Kidney (tissue), 14 donors: ENCODE data around the gene FGD2. TPM values are rescaled to one million over a fixed set of nuclear protein-coding genes. Genes with fewer than 3 reads are reported as not detected.

Experiments used
- DNase-seq, 5 donors: peaks; one replicate each; pipeline ENCODE4 v3.0.0-alpha.2; 2013 to 2020
- FAIRE-seq: peaks from 2 replicates; lab custom pipeline; 2012; peaks lifted over from hg19 to GRCh38; lab: Jason Lieb, UNC
- H3K27ac ChIP-seq, 2 donors: one replicate each; pipeline ENCODE4 v1.7.0; 2013; ENCODE audit warnings: low read depth in 2 of 2, low read length in 2 of 2, inconsistent platforms in 1 of 2
- H3K27me3 ChIP-seq: one replicate; pipeline ENCODE4 v1.7.1; 2013; ENCODE audit warnings: low read length, inconsistent platforms; ENCODE audit not compliant: control insufficient read depth, insufficient read depth
- H3K36me3 ChIP-seq, 3 donors: one replicate each; pipeline versions ENCODE4 v1.7.0 to v1.7.1; 2013; ENCODE audit warnings: low read length in 3 of 3, control low read depth in 1 of 3, inconsistent platforms in 1 of 3; ENCODE audit not compliant: insufficient read depth in 3 of 3, control insufficient read depth in 2 of 3
- H3K4me1 ChIP-seq, 3 donors: one replicate each; pipeline versions ENCODE4 v1.7.0 to v1.7.1; 2013; ENCODE audit warnings: low read length in 3 of 3, inconsistent platforms in 1 of 3, low read depth in 1 of 3; ENCODE audit not compliant: control insufficient read depth in 2 of 3, insufficient read depth in 2 of 3
- H3K4me3 ChIP-seq, 3 donors: one replicate each; pipeline versions ENCODE4 v1.7.0 to v1.8.1; 2013; ENCODE audit warnings: low read length in 3 of 3, control low read depth in 1 of 3, inconsistent platforms in 1 of 3
- H3K9ac ChIP-seq, 3 donors: one replicate each; pipeline versions ENCODE4 v1.7.0 to v1.7.1; 2013; ENCODE audit warnings: low read length in 3 of 3, control low read depth in 1 of 3, inconsistent platforms in 1 of 3
- H3K9me3 ChIP-seq, 3 donors: one replicate each; pipeline versions ENCODE4 v1.7.0 to v1.7.1; 2013; ENCODE audit warnings: low read length in 3 of 3, control low read depth in 1 of 3, inconsistent platforms in 1 of 3; ENCODE audit not compliant: control insufficient read depth in 2 of 3, insufficient read depth in 1 of 3
- intact Hi-C: fragments of 100-400 bp; cut with DNase I; formaldehyde crosslinking; loops from one replicate; pipeline ENCODE4 v1.11.1; 2022
- polyA plus RNA-seq: library from polyadenylated mRNA; stranded (reverse); fragments of 350-450 nt; fragmentation: Illumina TruSeq; extraction: RNeasy Lipid Tissue Mini Kit (QIAGEN cat#74804); gene quantifications from one replicate; pipeline ENCODE4 v1.2.3, GENCODE V29; 2014; ENCODE audit warnings: low read depth, low replicate concordance; ENCODE audit not compliant: insufficient read depth
- total RNA-seq: library from RNA; stranded (reverse); fragmentation: NEBNext Ultra II Directional; extraction: Animal tissue kit (Norgen Biotek cat#: 25700); gene quantifications from one replicate; pipeline ENCODE4 v1.2.1, GENCODE V29; 2021
- TF ChIP-seq, protein P1 (sequence below): IDR thresholded peaks from 3 replicates; pipeline ENCODE4 v1.5.1; 2012; ENCODE audit warnings: mild to moderate bottlenecking, moderate library complexity, borderline replicate concordance; ENCODE audit not compliant: insufficient read depth; ENCODE audit errors: extremely low read depth
- donor health status: control.
- donor health status: control.
- donor health status: control.
- donor health status: control.
- donor health status: control.
- donor health status: DM: yes; HTN: yes; CAD: no.
- donor health status: Normal renal cell carcinoma (clear cell type).

The FGD2 gene
- total and polyA plus RNA-seq, 2 donors from 2014 or later = 0.97 to 49.5 TPM

DNA sequence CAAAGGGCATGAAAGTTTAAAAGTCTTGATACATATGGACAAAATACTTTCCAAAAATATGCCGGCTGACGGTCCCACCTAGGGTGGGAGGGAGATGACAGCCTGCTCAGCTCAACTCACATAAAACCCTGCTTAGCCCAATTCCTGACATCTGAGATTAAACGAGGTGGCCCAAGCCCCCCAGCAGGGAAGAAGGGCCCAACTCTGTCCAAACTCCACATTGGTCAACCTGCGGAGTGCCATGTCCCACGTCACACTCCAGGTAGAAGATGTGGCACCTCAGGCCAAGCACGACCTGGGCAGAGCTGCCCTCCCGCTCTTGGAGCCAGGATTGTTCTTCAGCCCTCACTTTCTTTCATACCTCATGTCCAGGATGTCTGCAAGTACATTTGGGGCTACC is 48.2 kb downstream of the FGD2 start:
- no peaks in the 10 kb centered on the region for H3K27me3 ChIP-seq
- DNase-seq (no peak), FAIRE-seq (no peak)
- H3K27ac ChIP-seq = no peak overlapping the region
- no peaks in the 10 kb centered on the region for H3K36me3 ChIP-seq
- H3K4me3 ChIP-seq = no peak overlapping the region
- no peaks in the 10 kb centered on the region for H3K9me3 ChIP-seq
- intact Hi-C loops = loop anchor here (10.0 kb wide), 1 partner anchor 121 kb away; the partner anchor contains the start of gene PIM1
- TF ChIP-seq, protein P1, sequence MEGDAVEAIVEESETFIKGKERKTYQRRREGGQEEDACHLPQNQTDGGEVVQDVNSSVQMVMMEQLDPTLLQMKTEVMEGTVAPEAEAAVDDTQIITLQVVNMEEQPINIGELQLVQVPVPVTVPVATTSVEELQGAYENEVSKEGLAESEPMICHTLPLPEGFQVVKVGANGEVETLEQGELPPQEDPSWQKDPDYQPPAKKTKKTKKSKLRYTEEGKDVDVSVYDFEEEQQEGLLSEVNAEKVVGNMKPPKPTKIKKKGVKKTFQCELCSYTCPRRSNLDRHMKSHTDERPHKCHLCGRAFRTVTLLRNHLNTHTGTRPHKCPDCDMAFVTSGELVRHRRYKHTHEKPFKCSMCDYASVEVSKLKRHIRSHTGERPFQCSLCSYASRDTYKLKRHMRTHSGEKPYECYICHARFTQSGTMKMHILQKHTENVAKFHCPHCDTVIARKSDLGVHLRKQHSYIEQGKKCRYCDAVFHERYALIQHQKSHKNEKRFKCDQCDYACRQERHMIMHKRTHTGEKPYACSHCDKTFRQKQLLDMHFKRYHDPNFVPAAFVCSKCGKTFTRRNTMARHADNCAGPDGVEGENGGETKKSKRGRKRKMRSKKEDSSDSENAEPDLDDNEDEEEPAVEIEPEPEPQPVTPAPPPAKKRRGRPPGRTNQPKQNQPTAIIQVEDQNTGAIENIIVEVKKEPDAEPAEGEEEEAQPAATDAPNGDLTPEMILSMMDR = no peak
- peaks cover 0 to 17% (median 0%) of the 10 kb centered on the region in 3 donors for H3K4me1 ChIP-seq
- H3K9ac ChIP-seq = no peak overlapping the region

DNA sequence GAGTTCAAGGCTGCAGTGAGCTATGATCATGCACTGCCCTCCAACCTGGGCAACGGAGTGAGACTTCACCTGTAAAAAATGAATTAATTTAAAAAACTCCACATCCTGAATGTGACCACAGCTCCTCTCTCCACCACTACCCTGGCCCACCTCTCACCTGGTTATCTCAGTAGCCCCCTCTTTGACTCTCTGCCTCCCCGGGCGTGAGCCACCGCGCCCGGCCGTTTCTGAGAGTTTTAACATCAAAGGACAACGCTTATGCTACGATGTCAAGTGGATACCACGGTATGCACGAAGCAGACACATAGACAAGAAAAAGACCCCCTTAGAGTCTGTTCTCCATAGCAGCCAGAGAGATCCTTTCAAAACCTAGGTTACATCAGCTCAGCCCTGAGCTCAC is 48.7 kb downstream of the FGD2 start:
- TF ChIP-seq, protein P1 = no peak
- no peaks in the 10 kb centered on the region for H3K9me3 ChIP-seq
- H3K36me3 ChIP-seq = no peaks in the 10 kb centered on the region
- H3K27me3 ChIP-seq = no peaks in the 10 kb centered on the region
- H3K4me3 ChIP-seq = no peak overlapping the region
- intact Hi-C loops = loop anchor here (10.0 kb wide), 1 partner anchor 121 kb away; the partner anchor contains the start of gene PIM1
- no peak overlapping the region for H3K9ac ChIP-seq
- peaks cover 0 to 17% (median 0%) of the 10 kb centered on the region in 3 donors for H3K4me1 ChIP-seq
- FAIRE-seq (no peak), DNase-seq (no peak)
- H3K27ac ChIP-seq = no peak overlapping the region

DNA sequence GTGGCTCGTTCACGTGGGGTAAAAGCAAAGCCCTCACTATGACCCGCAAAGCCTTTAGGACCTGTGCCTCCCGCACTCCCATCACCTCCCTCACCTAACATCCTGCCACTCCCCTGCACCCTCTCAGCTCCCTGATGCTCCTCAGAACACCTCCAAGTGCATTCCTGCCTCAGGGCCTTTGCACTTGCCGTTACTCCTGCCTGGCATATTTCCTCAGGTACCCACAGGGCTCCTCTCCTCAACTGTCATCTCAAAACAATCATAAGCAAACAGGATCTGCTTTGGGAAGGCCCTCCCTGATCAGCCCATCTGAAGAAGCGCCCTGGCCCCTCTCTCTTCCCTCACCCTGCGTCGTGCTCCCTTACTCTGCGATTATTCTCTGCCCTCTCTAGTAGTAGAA is 49.1 kb downstream of the FGD2 start:
- DNase-seq (no peak), FAIRE-seq (no peak)
- H3K9ac ChIP-seq = no peak overlapping the region
- H3K27me3 ChIP-seq = no peaks in the 10 kb centered on the region
- intact Hi-C loops = loop anchor here (10.0 kb wide), 1 partner anchor 120 kb away; the partner anchor contains the start of gene PIM1
- H3K9me3 ChIP-seq = no peaks in the 10 kb centered on the region
- H3K36me3 ChIP-seq = no peaks in the 10 kb centered on the region
- TF ChIP-seq, protein P1 = no peak
- no peak overlapping the region for H3K27ac ChIP-seq
- peaks cover 0 to 18% (median 4%) of the 10 kb centered on the region in 3 donors for H3K4me1 ChIP-seq
- no peak overlapping the region for H3K4me3 ChIP-seq

DNA sequence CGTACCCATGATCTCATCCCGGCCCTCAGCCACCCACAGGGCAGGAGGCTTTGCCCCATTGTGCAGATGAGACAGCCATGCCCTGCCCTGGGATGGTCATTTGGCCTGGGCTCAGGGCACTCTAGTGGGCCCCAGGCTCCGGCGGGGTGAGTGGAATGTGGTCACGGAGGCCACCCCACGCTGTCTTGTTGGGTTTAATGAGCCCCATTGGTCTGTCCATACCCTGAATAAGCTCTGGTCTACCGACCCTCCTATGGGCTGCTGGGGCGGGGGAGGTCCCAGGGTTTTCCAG is 50.6 kb downstream of the FGD2 start:
- TF ChIP-seq, protein P1 = no peak
- Histone ChIP-seq H3K9ac (no peak overlapping the region), H3K4me1 (peaks cover 0 to 15% (median 13%) of the 10 kb centered on the region in 3 donors), H3K4me3 (no peak overlapping the region), H3K9me3 (no peaks in the 10 kb centered on the region), H3K36me3 (no peaks in the 10 kb centered on the region), H3K27me3 (no peaks in the 10 kb centered on the region), H3K27ac (no peak overlapping the region)
- intact Hi-C loops = loop anchor here (10.0 kb wide), 1 partner anchor 119 kb away; the partner anchor contains the start of gene PIM1
- no peak for DNase-seq
- no peak for FAIRE-seq
